CD14-positive monocyte (primary cell): ENCODE data around the gene CACNA1D. TPM values are rescaled to one million over a fixed set of nuclear protein-coding genes. Genes with fewer than 3 reads are reported as not detected.

Experiments used
- DNase-seq, 3 donors: peaks; one replicate each; pipeline ENCODE4 v3.0.0-alpha.2; 2011 to 2022
- H2AFZ ChIP-seq: 2 replicates; pipeline ENCODE4 v1.6.0; 2012; ENCODE audit warnings: mild to moderate bottlenecking, low read depth, low read length, inconsistent platforms; ENCODE audit not compliant: insufficient read depth, poor library complexity, severe bottlenecking
- H3K27ac ChIP-seq, 2 donors: 1 replicate in 1 of 2; 2 replicates in 1 of 2; pipeline ENCODE4 v1.5.1; 2012 to 2013; ENCODE audit warnings: low read length in 2 of 2, control low read depth in 1 of 2, inconsistent platforms in 1 of 2, low read depth in 1 of 2, mild to moderate bottlenecking in 1 of 2
- H3K27me3 ChIP-seq, 2 donors: one replicate each; pipeline versions ENCODE4 v1.6.0 to v1.6.1; 2011 to 2013; ENCODE audit warnings: low read length in 2 of 2; ENCODE audit not compliant: control insufficient read depth in 2 of 2, insufficient read depth in 2 of 2
- H3K36me3 ChIP-seq, 2 donors: replicated peaks in 1 of 2; 1 replicate in 1 of 2; 2 replicates in 1 of 2; pipeline versions ENCODE4 v1.5.1 to v1.6.1; 2012 to 2013; ENCODE audit warnings: low read length in 2 of 2, control low read depth in 1 of 2, inconsistent platforms in 1 of 2, mild to moderate bottlenecking in 1 of 2; ENCODE audit not compliant: insufficient read depth in 2 of 2, control insufficient read depth in 1 of 2
- H3K4me1 ChIP-seq, 2 donors: 1 replicate in 1 of 2; 2 replicates in 1 of 2; pipeline versions ENCODE4 v1.5.1 to v1.6.1; 2012 to 2013; ENCODE audit warnings: low read length in 2 of 2, control low read depth in 1 of 2, inconsistent platforms in 1 of 2, mild to moderate bottlenecking in 1 of 2, moderate library complexity in 1 of 2; ENCODE audit not compliant: insufficient read depth in 2 of 2, control insufficient read depth in 1 of 2
- H3K4me2 ChIP-seq: replicated peaks from 2 replicates; pipeline ENCODE3; 2012; ENCODE audit warnings: low read length, moderate library complexity, mild to moderate bottlenecking; ENCODE audit not compliant: poor library complexity, severe bottlenecking; ENCODE audit errors: extremely low read depth
- H3K4me3 ChIP-seq, 3 experiments: fragments of 200-600 bp in 1 of 3; sonication (generic) in 1 of 3; replicated peaks in 1 of 3; 1 replicate in 2 of 3; 2 replicates in 1 of 3; pipeline ENCODE4 v1.5.1; 2011 to 2013; ENCODE audit warnings: low read length in 3 of 3, mild to moderate bottlenecking in 3 of 3, control low read depth in 2 of 3, low read depth in 2 of 3, inconsistent platforms in 1 of 3, moderate library complexity in 1 of 3
- H3K79me2 ChIP-seq: 2 replicates; pipeline ENCODE4 v1.6.0; 2012; ENCODE audit warnings: mild to moderate bottlenecking, control low read depth, inconsistent platforms, low read length, moderate library complexity; ENCODE audit not compliant: insufficient read depth
- H3K9ac ChIP-seq: 2 replicates; pipeline ENCODE4 v1.6.0; 2017; ENCODE audit warnings: low read length, mild to moderate bottlenecking; ENCODE audit not compliant: insufficient read depth, poor library complexity, severe bottlenecking
- H3K9me3 ChIP-seq, 2 donors: replicated peaks in 1 of 2; 1 replicate in 1 of 2; 2 replicates in 1 of 2; pipeline versions ENCODE4 v1.5.1 to v1.6.1; 2012 to 2013; ENCODE audit warnings: low read length in 2 of 2, control low read depth in 1 of 2; ENCODE audit not compliant: control insufficient read depth in 1 of 2, insufficient read depth in 1 of 2
- H4K20me1 ChIP-seq: 2 replicates; pipeline ENCODE4 v1.6.0; 2012; ENCODE audit warnings: mild to moderate bottlenecking, low read length, control low read depth, moderate library complexity; ENCODE audit not compliant: insufficient read depth
- H3K27ac Mint-ChIP-seq, 7 donors: one replicate each; pipeline ENCODE4 v1.8.0; 2020; ENCODE audit warnings: mild to moderate bottlenecking in 7 of 7, mixed read lengths in 7 of 7, moderate library complexity in 6 of 7, inconsistent platforms in 2 of 7
- H3K27me3 Mint-ChIP-seq, 3 donors: one replicate each; pipeline ENCODE4 v1.8.0; 2021 to 2022; ENCODE audit warnings: low read depth in 3 of 3, mild to moderate bottlenecking in 3 of 3, mixed read lengths in 3 of 3, moderate library complexity in 3 of 3, inconsistent platforms in 1 of 3
- H3K36me3 Mint-ChIP-seq, 2 donors: one replicate each; pipeline ENCODE4 v1.8.0; 2020; ENCODE audit warnings: mixed read lengths in 2 of 2, inconsistent platforms in 1 of 2, mild to moderate bottlenecking in 1 of 2
- H3K4me1 Mint-ChIP-seq: one replicate; pipeline ENCODE4 v1.8.0; 2020; ENCODE audit warnings: mild to moderate bottlenecking, mixed read lengths
- H3K4me3 Mint-ChIP-seq, 2 donors: one replicate each; pipeline ENCODE4 v1.8.0; 2020; ENCODE audit warnings: mild to moderate bottlenecking in 2 of 2, mixed read lengths in 2 of 2, moderate library complexity in 1 of 2
- H3K9me3 Mint-ChIP-seq, 7 donors: one replicate each; pipeline ENCODE4 v1.8.0; 2020 to 2022; ENCODE audit warnings: mixed read lengths in 7 of 7, mild to moderate bottlenecking in 6 of 7, moderate library complexity in 6 of 7, inconsistent platforms in 2 of 7
- WGBS: methylation state at CpG from one replicate; pipeline ENCODE4 v1.1.5; 2013; ENCODE audit warnings: missing lambda C conversion rate; ENCODE audit not compliant: insufficient coverage; 5-methylcytosine and 5-hydroxymethylcytosine counted together
- intact Hi-C, 2 donors: fragments of 100-400 bp; cut with micrococcal nuclease; formaldehyde crosslinking; loops; one replicate each; pipeline versions ENCODE4 v1.15.0 to v1.15.1; 2023
- polyA plus RNA-seq, 3 donors: library from polyadenylated mRNA; depleted of rRNA in 1 of 3; unstranded in 2 of 3; stranded (reverse) in 1 of 3; fragments of 300-500 nt in 2 of 3; fragments of >200 nt in 1 of 3; fragmentation: Illumina TruSeq in 2 of 3; gene quantifications; 1 replicate in 2 of 3; 2 replicates in 1 of 3; pipeline ENCODE4 v1.2.3, GENCODE V29; 2012 to 2021
- TF ChIP-seq, protein P1 (sequence below): fragments of 200-600 bp; IDR thresholded peaks from one replicate; pipeline ENCODE4 v1.8.0; 2022; ENCODE audit warnings: antibody characterized with exemption, mild to moderate bottlenecking

Gene CACNA1D
- polyA plus RNA-seq, 3 donors: 0.29 to 1.2 (median 0.98) TPM

DNA sequence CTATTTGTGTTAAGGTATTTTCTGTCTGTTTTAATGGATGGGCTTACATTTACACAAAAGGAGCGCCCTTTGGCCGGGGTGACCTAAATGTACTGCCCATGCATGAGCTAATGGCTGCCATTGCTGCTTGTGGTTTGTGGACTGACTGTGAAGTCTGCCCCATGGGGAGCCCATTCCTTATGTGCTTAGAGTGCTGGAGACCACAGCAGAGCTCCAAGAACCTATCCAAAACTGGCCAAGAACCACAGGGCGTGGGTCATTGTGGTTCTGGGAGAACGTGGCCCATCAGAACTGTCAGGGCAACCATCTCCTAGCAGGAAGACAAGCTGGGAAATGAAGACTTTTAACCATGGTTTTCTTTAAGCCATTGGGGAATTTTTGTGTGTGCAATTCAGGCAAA lies 246.5 kb downstream of the CACNA1D start:
- H3K4me1 ChIP-seq: no peaks in the 10 kb centered on the region
- no peak overlapping the region for H3K9ac ChIP-seq
- H3K9me3 ChIP-seq: no peaks in the 10 kb centered on the region
- Mint-ChIP-seq H3K27ac (no peak overlapping the region), H3K4me1 (peaks cover 7% of the 10 kb centered on the region), H3K27me3 (peaks cover 6 to 12% (median 8%) of the 10 kb centered on the region in 3 donors), H3K4me3 (no peak overlapping the region), H3K9me3 (peaks cover 0 to 4% (median 0%) of the 10 kb centered on the region in 7 donors), H3K36me3 (no peaks in the 10 kb centered on the region)
- H4K20me1 ChIP-seq: no peaks in the 10 kb centered on the region
- H3K27me3 ChIP-seq: no peaks in the 10 kb centered on the region
- no peaks in the 10 kb centered on the region for H3K79me2 ChIP-seq
- TF ChIP-seq, protein P1, sequence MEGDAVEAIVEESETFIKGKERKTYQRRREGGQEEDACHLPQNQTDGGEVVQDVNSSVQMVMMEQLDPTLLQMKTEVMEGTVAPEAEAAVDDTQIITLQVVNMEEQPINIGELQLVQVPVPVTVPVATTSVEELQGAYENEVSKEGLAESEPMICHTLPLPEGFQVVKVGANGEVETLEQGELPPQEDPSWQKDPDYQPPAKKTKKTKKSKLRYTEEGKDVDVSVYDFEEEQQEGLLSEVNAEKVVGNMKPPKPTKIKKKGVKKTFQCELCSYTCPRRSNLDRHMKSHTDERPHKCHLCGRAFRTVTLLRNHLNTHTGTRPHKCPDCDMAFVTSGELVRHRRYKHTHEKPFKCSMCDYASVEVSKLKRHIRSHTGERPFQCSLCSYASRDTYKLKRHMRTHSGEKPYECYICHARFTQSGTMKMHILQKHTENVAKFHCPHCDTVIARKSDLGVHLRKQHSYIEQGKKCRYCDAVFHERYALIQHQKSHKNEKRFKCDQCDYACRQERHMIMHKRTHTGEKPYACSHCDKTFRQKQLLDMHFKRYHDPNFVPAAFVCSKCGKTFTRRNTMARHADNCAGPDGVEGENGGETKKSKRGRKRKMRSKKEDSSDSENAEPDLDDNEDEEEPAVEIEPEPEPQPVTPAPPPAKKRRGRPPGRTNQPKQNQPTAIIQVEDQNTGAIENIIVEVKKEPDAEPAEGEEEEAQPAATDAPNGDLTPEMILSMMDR: no peak
- 93% methylated on average over 3 of the region's 4 CpGs for WGBS
- DNase-seq: no peak
- H3K36me3 ChIP-seq: no peaks in the 10 kb centered on the region
- no peak overlapping the region for H3K27ac ChIP-seq
- no peak overlapping the region for H3K4me2 ChIP-seq
- intact Hi-C loops: loop anchor here in 1 of 2 donors (10.0 kb wide), 1 partner anchor 144 kb away; the partner anchor contains the start of gene ACTR8
- H3K4me3 ChIP-seq: no peak overlapping the region
- H2AFZ ChIP-seq: no peak overlapping the region

GRCh38 chr3:53744351-53744750 lies 249.9 kb downstream of the CACNA1D start:
- Histone ChIP-seq H3K4me1 (peaks cover 29 to 32% of the 10 kb centered on the region in 2 donors), H3K79me2 (no peaks in the 10 kb centered on the region), H3K9me3 (no peaks in the 10 kb centered on the region), H2AFZ (no peak overlapping the region), H3K36me3 (no peaks in the 10 kb centered on the region), H4K20me1 (no peaks in the 10 kb centered on the region), H3K27ac (no peak overlapping the region), H3K27me3 (no peaks in the 10 kb centered on the region), H3K4me2 (no peak overlapping the region), H3K4me3 (no peak overlapping the region), H3K9ac (no peak overlapping the region)
- Mint-ChIP-seq H3K4me3 (no peak overlapping the region), H3K27ac (peak overlapping the region in 1 of 7 donors; percentile 2), H3K36me3 (peaks cover 2 to 3% of the 10 kb centered on the region in 2 donors), H3K9me3 (peaks cover 0 to 4% (median 0%) of the 10 kb centered on the region in 7 donors), H3K27me3 (peaks cover 6 to 10% (median 7%) of the 10 kb centered on the region in 3 donors), H3K4me1 (peaks cover 37% of the 10 kb centered on the region)
- intact Hi-C loops: loop anchor here in 1 of 2 donors (10.0 kb wide), 1 partner anchor 140 kb away; the partner anchor contains the start of gene ACTR8
- WGBS: 70% methylated on average over 5 of the region's 8 CpGs
- TF ChIP-seq, protein P1: no peak
- no peak for DNase-seq
